GM12878 (cell line): Measurements from ENCODE around the gene PATZ1.

Source experiments
- CTCF ChIP-seq, 3 experiments: IDR thresholded peaks in 2 of 3; conservative IDR thresholded peaks in 1 of 3; 2 replicates each; pipeline ENCODE4 v1.5.1; 2011; ENCODE audit warnings: low read depth in 3 of 3, low read length in 3 of 3, mild to moderate bottlenecking in 3 of 3, control low read depth in 2 of 3, moderate library complexity in 2 of 3, inconsistent platforms in 1 of 3, mixed read lengths in 1 of 3; ENCODE audit not compliant: control insufficient read depth in 2 of 3, insufficient read depth in 1 of 3; ENCODE audit errors: extremely low read depth in 1 of 3
- EP300 ChIP-seq, 2 experiments: fragments of 150-350 bp in 1 of 2; IDR thresholded peaks; 2 replicates each; pipeline ENCODE4 v1.6.1; 2011 to 2012; ENCODE audit warnings: low read depth in 2 of 2, low read length in 2 of 2, borderline replicate concordance in 1 of 2, improper control_type of control experiment in 1 of 2, inconsistent platforms in 1 of 2; ENCODE audit not compliant: control insufficient read depth in 1 of 2
- ETV6 ChIP-seq, 2 experiments: fragments of 450-650 bp in 1 of 2; IDR thresholded peaks in 1 of 2; conservative IDR thresholded peaks in 1 of 2; 2 replicates each; pipeline ENCODE4 v1.6.1; 2014; ENCODE audit warnings: antibody characterized with exemption in 1 of 2, borderline replicate concordance in 1 of 2, low read depth in 1 of 2, mild to moderate bottlenecking in 1 of 2, moderate library complexity in 1 of 2
- GABPA ChIP-seq: IDR thresholded peaks from 2 replicates; pipeline ENCODE4 v1.6.1; 2014; ENCODE audit warnings: antibody characterized with exemption, low read depth, mild to moderate bottlenecking, inconsistent platforms
- HDAC2 ChIP-seq: fragments of 200-600 bp; sonication (generic); IDR thresholded peaks from 2 replicates; pipeline ENCODE4 v1.6.1; 2017
- HDAC6 ChIP-seq: fragments of 200-600 bp; sonication (generic); IDR thresholded peaks from one replicate; pipeline ENCODE4 v1.8.0; 2017; ENCODE audit warnings: antibody characterized with exemption; ENCODE audit not compliant: unreplicated experiment
- RAD51 ChIP-seq: fragments of 450-650 bp; IDR thresholded peaks from 2 replicates; pipeline ENCODE4 v1.6.1; 2016; ENCODE audit warnings: moderate library complexity, mild to moderate bottlenecking, inconsistent platforms
- REST ChIP-seq: IDR thresholded peaks from 2 replicates; pipeline ENCODE4 v1.6.1; 2012; ENCODE audit warnings: mild to moderate bottlenecking, low read depth, low read length
- USF2 ChIP-seq: IDR thresholded peaks from 2 replicates; pipeline ENCODE4 v1.6.1; 2011; ENCODE audit warnings: low read depth, low read length, improper control_type of control experiment, borderline replicate concordance

- TF ChIP-seq USF2 (no peak), HDAC2 (no peak), ETV6 (conservative IDR thresholded peaks at IDR 0.05 in 1 of 2, IDR thresholded peaks at IDR 0.05 in 1 of 2; ENCODE audit: borderline replicate concordance in 1 of 2, low read depth in 1 of 2) (no peak), EP300 (IDR thresholded peaks at IDR 0.05; ENCODE audit: borderline replicate concordance in 1 of 2, control insufficient read depth in 1 of 2, low read depth in 2 of 2, low read length in 2 of 2) (no peak), CTCF (IDR thresholded peaks at IDR 0.05 in 2 of 3, conservative IDR thresholded peaks at IDR 0.05 in 1 of 3; ENCODE audit: control insufficient read depth in 2 of 3, extremely low read depth in 1 of 3, insufficient read depth in 1 of 3, low read depth in 3 of 3, low read length in 3 of 3) (no peak), REST (no peak), GABPA (no peak), HDAC6 (no peak), RAD51 (no peak)
These were observed 68.0 kb downstream of the PATZ1 start for GRCh38 chr22:31278151-31278621.
